Rectal smooth muscle tissue (tissue), 1 donor: Measurements from ENCODE around the gene SPACA4.
A peak's percentile ranks its signal among the peaks of the same experiment; 100 is the strongest.

Experiments
- H3K27ac ChIP-seq: one replicate; pipeline ENCODE4 v1.7.0; 2013; ENCODE audit warnings: low read depth, low read length, inconsistent platforms
- H3K27me3 ChIP-seq: one replicate; pipeline ENCODE4 v1.7.0; 2013; ENCODE audit warnings: low read length; ENCODE audit not compliant: control insufficient read depth, insufficient read depth
- H3K36me3 ChIP-seq: one replicate; pipeline ENCODE4 v1.7.0; 2013; ENCODE audit warnings: low read length; ENCODE audit not compliant: control insufficient read depth, insufficient read depth
- H3K4me1 ChIP-seq: one replicate; pipeline ENCODE4 v1.7.0; 2013; ENCODE audit warnings: low read length; ENCODE audit not compliant: control insufficient read depth, insufficient read depth
- H3K4me3 ChIP-seq: one replicate; pipeline ENCODE4 v1.7.0; 2013; ENCODE audit warnings: low read length
- H3K9ac ChIP-seq: one replicate; pipeline ENCODE4 v1.7.0; 2013; ENCODE audit warnings: low read length

The SPACA4 gene

GRCh38 chr19:48603001-48603400 is 3.5 kb upstream of the SPACA4 start:
- H3K36me3 ChIP-seq = no peaks in the 10 kb centered on the region
- H3K27me3 ChIP-seq = no peaks in the 10 kb centered on the region
- H3K27ac ChIP-seq = no peak overlapping the region
- no peaks in the 10 kb centered on the region for H3K4me1 ChIP-seq
- no peak overlapping the region for H3K9ac ChIP-seq
- H3K4me3 ChIP-seq = no peak overlapping the region

- Histone ChIP-seq H3K36me3 (no peaks in the 10 kb centered on the region), H3K27me3 (no peaks in the 10 kb centered on the region), H3K9ac (no peak overlapping the region), H3K4me1 (no peaks in the 10 kb centered on the region), H3K4me3 (no peak overlapping the region), H3K27ac (no peak overlapping the region)
Observed at GRCh38 chr19:48603449-48603848, 3.1 kb upstream of the SPACA4 start.

- Histone ChIP-seq H3K27me3 (no peaks in the 10 kb centered on the region), H3K4me3 (no peak overlapping the region), H3K36me3 (no peaks in the 10 kb centered on the region), H3K4me1 (no peaks in the 10 kb centered on the region), H3K27ac (no peak overlapping the region), H3K9ac (no peak overlapping the region)
Observed at GRCh38 chr19:48603850-48604249, 2.7 kb upstream of the SPACA4 start.

- Histone ChIP-seq H3K27ac (no peak overlapping the region), H3K4me3 (no peak overlapping the region), H3K36me3 (no peaks in the 10 kb centered on the region), H3K4me1 (no peaks in the 10 kb centered on the region), H3K27me3 (no peaks in the 10 kb centered on the region), H3K9ac (no peak overlapping the region)
Observed at GRCh38 chr19:48607359-48607755, 815 bp downstream of the SPACA4 start.

- Histone ChIP-seq H3K4me1 (no peaks in the 10 kb centered on the region), H3K36me3 (no peaks in the 10 kb centered on the region), H3K27me3 (no peaks in the 10 kb centered on the region), H3K9ac (no peak overlapping the region), H3K27ac (no peak overlapping the region), H3K4me3 (no peak overlapping the region)
Observed at GRCh38 chr19:48608798-48609263, 2.3 kb downstream of the SPACA4 start.

DNA sequence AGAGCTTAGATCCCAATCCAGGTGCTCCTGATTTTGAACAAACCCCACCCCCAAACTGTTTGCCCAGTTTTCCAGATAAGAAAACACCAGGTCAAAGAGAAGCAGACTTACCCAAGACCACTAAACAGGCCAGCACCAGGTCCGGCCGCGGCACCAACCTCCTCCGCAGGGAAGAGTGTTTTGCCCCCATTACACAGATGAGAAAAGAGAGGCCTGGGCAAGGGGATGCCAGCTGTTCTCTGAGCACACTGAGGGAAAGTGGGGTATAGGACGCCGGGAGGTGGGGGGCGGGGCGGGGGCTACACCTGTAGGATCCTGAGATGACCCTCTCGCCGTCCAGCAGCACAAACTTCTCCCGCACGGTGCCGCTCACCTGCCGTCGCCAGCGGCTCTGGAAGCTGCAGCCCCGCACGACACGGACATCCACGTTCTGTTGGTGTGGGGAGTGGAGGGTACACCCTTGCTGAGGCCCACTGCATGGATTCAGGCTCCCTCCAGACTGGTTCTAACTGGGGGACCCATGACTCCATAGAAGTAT is 3.1 kb downstream of the SPACA4 start:
- no peaks in the 10 kb centered on the region for H3K4me1 ChIP-seq
- no peaks in the 10 kb centered on the region for H3K27me3 ChIP-seq
- no peak overlapping the region for H3K4me3 ChIP-seq
- H3K36me3 ChIP-seq = no peaks in the 10 kb centered on the region
- no peak overlapping the region for H3K27ac ChIP-seq
- H3K9ac ChIP-seq = no peak overlapping the region

DNA sequence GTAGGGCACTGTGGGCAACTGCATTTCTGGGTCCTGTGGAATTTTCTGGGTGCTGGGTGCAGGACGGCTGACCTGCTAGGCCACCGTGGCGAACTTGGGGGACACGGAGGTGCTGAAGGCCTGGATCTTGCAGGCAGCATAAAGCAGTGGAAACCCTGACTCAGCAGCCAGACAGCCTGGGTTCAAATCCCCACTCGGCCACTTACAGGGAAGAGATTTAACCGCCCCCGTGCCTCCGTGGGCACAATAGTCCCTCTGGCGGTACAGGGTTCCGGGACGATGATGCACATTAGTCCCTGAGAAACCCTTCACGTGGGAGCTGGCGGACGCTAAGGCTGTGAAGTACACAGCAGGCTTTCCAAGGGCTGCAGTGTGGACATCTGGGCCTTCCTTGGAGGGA is 5.3 kb downstream of the SPACA4 start:
- Histone ChIP-seq H3K27ac (no peak overlapping the region), H3K4me1 (no peaks in the 10 kb centered on the region), H3K4me3 (no peak overlapping the region), H3K27me3 (no peaks in the 10 kb centered on the region), H3K9ac (no peak overlapping the region), H3K36me3 (peaks cover 11% of the 10 kb centered on the region)

DNA sequence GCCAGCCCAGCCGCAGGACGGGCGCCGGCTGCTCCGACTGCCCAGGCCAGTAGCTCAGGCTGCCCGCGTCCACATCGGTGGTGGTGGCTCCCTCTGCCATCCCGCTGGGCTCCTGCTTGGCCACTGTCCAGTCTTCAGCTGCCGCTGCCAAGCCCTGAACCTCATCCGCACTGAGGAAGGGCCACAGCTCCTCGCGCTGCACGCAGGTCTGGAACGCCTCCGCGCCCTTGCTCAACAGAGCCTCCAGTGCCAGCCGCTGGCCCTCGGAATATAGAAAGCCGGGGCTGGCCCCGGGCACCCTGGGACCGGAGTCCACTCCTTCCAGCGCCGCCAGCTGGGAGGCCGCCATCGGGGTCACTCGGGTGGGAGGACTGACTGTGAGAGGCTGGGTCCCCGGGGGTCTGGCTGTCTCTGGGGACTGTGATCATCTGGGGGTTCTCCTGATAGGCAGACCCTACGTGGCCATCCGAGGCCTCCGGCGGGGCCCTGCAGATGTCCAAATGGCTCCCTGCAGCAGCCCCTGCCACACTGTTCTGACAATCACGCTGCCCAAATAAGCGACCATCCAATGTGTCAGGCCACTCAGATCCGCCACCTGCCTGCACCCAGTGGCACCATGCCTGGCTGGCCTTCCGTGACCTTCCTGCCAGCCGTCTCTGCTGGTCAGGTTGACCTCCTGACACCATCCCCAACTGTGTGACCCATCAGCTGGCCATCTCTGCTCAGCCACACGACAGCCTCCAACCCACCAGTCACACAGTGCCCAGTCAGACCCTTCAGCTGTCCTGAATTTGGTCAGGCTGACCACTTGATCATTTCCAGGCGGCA is 6.7 kb downstream of the SPACA4 start:
- Histone ChIP-seq H3K4me3 (peak overlapping the region; percentile 58), H3K27me3 (no peaks in the 10 kb centered on the region)

DNA sequence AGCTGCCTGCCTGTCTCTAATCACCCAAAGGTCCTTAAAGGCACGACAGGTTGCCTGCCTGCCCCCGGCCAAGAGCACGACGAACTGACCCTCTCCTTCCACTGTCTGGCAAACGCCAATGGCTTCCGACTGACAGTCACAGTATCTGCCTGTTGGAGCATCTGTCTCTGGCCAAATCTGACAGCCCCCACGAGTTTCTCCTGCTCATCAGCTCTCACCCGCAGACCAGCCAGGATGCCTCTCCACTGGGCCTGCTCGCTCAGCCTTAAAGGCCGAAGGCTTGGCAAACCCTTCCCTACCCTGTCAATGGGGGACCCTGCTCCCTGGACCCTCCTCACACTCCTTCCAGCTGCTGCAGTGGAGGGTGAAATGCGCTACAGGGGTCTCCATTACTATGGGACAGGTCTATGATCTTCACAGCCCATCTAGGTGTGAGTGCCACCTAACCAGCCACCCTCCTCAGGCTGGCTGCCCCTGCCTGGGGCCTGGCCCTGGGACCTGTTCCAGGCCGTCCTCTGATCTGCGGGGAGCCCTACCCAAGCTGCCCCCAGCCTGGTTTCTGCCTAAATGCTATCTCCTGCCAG is 7.4 kb downstream of the SPACA4 start:
- peaks cover 24% of the 10 kb centered on the region for H3K36me3 ChIP-seq
- peaks cover 14% of the 10 kb centered on the region for H3K4me1 ChIP-seq
- no peaks in the 10 kb centered on the region for H3K27me3 ChIP-seq
- peak overlapping the region; percentile 58 for H3K4me3 ChIP-seq
- H3K27ac ChIP-seq = no peak overlapping the region
- peak overlapping the region; percentile 28 for H3K9ac ChIP-seq

More for the DNA sequence above, 6.7 kb downstream of the SPACA4 start:
- peaks cover 11% of the 10 kb centered on the region for H3K4me1 ChIP-seq
- H3K27ac ChIP-seq = no peak overlapping the region
- peaks cover 24% of the 10 kb centered on the region for H3K36me3 ChIP-seq
- H3K9ac ChIP-seq = peak overlapping the region; percentile 28

GRCh38 chr19:48614436-48615230 is 8.1 kb downstream of the SPACA4 start, which contains the start of gene FAM83E:
Gene FAM83E, minus strand, starts transcription at chr19:48615076. Its CDS starts 1,704 bp downstream, at chr19:48613372.
- H3K4me1 ChIP-seq = peaks cover 14% of the 10 kb centered on the region
- peak within 1 kb of the TSS; percentile 58 for H3K4me3 ChIP-seq

DNA sequence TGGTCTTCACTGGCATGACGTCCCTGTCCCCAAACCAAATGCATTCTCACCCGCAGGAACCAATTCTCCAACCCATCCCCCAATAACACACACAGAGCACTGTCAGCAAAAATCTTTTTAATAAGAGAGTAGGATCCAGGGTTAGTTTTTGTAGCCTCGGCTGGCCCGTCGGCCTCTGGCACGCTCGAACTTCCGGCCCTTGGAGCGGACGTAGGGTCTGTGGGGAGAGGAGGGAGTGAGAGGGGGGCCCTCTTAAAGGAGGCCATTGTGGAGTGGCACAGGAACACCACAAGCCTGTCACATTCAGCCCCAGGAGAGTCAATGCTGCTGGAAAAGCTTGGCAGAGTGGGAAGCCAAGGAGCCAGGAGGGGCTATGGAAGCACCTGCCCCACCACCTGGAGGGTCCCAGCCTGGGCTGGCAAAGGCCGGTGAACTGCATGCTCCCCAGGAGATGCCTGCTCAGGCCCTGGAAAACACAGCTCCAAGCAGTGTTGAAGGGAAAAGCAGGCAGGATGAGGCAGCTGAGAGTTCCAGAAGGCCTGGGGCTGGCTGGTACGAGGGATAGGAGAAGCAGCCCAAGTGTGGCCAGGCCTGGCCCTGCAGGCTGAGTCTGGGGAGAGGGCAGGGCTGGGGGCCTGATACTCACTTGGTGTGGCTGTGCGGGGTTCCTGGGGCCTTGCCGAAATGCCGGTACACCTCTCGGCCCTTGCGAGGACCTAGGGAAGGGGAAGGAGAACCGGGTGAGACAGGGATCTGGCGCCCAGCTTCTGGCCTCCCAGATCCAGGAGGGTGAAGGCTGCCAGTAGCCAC is 8.9 kb downstream of the SPACA4 start:
- H3K27ac ChIP-seq = no peak overlapping the region

More at GRCh38 chr19:48614436-48615230, 8.1 kb downstream of the SPACA4 start, which contains the start of gene FAM83E:
- H3K27me3 ChIP-seq = no peaks in the 10 kb centered on the region
- H3K36me3 ChIP-seq = peaks cover 24% of the 10 kb centered on the region
- H3K9ac ChIP-seq = peak within 1 kb of the TSS; percentile 28
- no peak within 1 kb of the TSS for H3K27ac ChIP-seq

More for the DNA sequence above, 8.9 kb downstream of the SPACA4 start:
- Histone ChIP-seq H3K36me3 (peaks cover 24% of the 10 kb centered on the region), H3K4me3 (no peak overlapping the region), H3K27me3 (no peaks in the 10 kb centered on the region), H3K9ac (no peak overlapping the region), H3K4me1 (peaks cover 14% of the 10 kb centered on the region)
